ENCODE results near the gene DRG2.

The DRG2 gene
- 58.3 to 80.4 (median 59.1) reads per million in 3 experiments for total RNA-seq

DNA sequence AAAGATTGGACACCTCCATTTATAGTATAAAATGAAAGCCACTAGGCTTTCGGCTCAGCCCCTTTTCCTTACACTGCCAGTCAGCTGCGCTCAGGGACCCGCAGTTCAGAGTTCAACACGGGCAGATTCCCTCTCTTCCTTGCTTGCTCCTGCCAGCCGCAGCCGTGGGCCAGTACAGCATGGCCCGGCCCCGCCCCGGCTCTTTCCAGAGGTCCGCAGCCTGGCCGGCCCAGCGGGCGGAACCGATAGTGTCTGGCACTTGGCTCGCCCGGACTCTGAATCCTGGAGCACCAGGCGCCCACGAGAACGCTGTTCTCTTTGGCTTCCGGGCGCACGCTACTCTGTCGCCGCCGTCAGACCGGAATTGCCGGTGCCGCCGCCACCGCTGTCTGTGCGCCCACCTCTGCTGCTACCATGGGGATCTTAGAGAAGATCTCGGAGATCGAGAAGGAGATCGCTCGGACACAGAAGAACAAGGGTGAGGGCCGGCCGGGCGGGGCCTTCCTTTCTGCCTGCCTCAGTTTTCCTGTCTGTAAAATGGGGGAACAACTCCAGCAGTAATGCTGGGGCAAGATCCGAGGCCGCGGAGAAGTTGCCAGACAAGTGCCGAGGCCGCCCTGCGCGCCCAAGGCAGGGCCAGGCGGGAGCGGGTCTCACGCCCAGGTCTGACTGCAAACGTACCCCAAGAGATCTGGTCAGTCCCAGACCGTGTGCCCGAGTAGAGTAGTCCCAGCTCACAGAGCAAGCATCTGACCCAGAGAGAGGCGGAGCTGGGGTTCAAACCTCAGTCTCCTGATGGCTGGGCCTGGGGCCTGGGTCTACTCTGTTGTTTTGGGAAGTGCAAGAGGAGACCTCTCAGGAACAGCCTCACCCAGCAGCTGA lies at the start of gene DRG2:
Gene DRG2 (plus strand): TSS at position 339 of the 882 bp plus-strand sequence. CDS start 76 bp downstream, at position 415.
- DNase-seq = peak; percentile 81

GRCh38 chr17:18038149-18038850 lies 49.4 kb upstream of the DRG2 start:
- no peak for DNase-seq

DNA sequence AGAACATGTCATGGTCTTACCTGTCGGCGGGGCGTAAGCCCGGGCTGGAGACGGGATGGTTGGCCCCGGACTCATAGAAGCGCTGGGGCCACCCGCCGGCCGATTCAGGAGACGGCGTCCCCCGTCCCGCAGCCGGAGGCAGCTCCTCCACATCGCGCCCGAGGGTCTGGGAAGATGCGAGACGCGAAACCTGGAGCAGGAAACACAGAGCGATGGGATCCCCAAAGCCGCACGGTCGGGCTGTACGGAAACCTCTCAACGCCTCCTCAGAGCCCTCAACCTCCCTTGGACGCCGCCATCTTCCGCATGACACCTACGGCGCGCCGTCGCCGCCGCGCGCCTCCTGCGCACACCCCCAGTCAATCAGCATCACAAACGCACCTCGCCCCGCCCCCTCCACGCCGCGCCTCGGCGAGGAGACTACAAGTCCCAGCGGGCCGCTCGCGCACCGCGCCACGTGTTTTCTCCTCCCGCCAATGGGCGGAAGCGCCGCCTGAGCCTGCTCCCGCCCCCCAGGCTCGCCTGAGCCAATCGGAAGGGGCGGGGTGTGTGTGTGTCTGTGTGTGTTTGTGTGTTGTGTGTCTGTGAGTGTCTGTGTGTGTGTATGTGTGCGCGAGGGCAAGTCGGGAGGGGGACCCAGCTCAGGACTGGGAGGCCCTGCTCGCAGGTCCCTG lies 48.8 kb upstream of the DRG2 start, which contains the start of the genes ATPAF2 and GID4:
Gene ATPAF2 (minus strand): TSS at position 308 of the 674 bp plus-strand sequence. CDS start 155 bp downstream, at position 153.
Gene GID4 (plus strand): TSS at position 548 of the 674 bp plus-strand sequence. CDS start 57 bp downstream, at position 605.
- DNase-seq = peak; percentile 100

DNA sequence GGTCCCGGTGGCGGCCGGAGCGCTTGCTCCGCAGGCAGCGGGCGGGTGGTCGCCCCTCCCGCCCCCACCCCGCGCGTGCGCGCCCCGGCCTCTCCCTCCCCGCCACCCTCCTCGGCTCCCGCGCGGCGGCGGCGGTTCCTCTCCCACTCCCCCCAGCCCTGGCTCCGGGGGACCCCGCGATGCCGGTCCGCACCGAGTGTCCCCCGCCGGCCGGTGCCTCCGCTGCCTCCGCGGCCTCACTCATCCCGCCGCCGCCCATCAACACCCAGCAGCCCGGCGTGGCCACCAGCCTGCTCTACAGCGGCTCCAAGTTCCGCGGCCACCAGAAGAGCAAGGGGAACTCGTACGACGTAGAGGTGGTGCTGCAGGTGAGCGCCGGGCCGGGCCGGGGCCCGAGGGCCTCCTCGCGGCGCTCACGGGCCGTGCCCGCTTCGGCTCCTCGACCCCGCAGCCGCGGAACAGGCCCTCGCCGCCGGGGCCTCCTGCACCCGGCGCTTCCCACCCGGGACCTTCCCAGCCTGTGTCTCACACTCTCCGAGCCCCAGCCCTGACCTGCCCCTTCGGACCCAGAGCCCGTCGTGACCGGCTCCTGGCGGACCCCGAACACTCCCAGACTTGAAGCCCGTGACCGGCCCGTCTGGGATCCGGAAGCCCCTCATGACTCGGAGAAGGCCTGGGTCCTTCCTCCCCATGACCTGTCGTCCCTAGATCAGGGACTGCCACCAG lies 48.0 kb upstream of the DRG2 start:
- DNase-seq = no peak

GRCh38 chr17:18040261-18040858 lies 47.4 kb upstream of the DRG2 start:
- no peak for DNase-seq

DNA sequence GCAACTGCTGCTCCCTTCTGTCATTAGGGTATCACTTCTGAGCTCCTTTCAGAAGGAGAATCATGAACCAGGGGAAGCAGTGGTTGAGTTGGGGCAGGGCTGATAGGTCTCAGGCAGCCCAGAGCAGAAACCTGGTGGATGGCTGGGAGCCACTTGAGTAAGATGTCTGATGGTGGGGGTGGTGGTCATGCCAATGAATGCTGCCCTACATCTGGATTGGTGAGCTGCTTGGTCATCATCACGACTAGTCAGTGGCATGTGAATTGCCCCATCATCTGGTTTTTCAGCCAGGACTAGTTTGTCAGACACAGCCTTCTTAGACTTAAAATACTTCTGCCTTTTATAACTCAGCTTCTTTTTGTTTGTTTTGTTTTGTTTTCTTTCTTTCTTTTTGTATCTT lies 46.0 kb upstream of the DRG2 start:
- no peak for DNase-seq

GRCh38 chr17:18042983-18043382 lies 44.8 kb upstream of the DRG2 start:
- DNase-seq = no peak

DNA sequence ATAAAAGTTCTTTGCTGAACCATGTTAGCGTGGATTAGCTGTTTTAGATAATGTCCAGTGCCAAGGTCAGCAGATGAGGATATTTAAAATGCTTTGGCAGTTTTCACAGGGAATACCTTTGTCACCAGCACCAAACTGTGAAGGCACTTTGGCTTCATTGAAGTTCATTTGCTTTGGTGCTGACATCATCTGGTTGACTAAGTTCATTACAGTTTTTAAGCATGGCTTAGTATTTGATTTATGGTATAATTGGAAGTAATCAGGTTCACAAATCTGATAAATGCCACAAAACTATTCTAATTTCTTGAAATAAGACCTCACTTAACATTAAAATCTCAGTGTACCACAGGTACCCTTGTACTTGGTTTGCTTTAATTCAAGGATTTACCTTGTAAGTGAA lies 44.3 kb upstream of the DRG2 start:
- DNase-seq = no peak

GRCh38 chr17:18044609-18045008 lies 43.1 kb upstream of the DRG2 start:
- no peak for DNase-seq

- DNase-seq = no peak
Measured at GRCh38 chr17:18045691-18046350, 41.9 kb upstream of the DRG2 start.

GRCh38 chr17:18055597-18055996 lies 32.2 kb upstream of the DRG2 start:
- no peak for DNase-seq

DNA sequence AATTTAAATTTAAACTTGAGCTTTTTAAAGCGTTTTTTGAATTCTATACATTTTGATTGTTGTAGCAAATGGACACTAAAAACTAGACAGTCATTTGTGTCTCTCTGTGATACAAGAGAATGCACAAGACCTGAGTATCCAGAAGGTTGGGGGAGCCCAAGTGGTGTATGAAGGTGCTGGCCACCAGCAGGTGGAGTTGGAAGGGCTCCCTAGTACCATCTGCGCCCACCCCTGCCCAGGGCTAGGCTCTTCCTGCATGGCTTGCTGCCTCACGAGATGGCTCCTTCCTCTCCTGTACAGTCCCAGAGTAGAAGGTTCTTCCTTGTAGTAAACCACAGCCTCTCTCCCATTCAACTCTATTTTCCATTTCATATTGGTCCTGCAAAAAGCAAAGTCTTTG lies 31.5 kb upstream of the DRG2 start:
- DNase-seq = no peak

DNA sequence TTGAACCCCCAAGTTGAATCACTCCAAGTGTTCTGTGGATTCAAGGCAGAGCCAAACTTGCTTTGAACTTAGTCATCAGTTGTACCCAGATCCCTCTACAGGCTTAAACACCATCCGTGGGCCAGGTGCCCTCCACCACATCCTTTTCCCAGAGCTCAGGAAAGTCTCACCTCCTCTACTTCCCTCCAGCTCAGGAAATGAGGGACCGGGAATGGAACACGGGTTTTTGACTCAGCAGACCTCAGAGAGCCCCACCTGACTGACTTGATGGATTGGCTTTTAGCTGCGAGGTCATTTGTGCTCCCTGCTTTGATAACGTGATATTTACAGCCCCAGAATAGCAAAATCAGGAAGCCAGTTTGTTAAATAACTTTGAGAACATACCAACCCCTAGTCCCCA lies 28.5 kb upstream of the DRG2 start:
- DNase-seq = no peak

GRCh38 chr17:18064053-18064452 lies 23.7 kb upstream of the DRG2 start:
- no peak for DNase-seq

DNA sequence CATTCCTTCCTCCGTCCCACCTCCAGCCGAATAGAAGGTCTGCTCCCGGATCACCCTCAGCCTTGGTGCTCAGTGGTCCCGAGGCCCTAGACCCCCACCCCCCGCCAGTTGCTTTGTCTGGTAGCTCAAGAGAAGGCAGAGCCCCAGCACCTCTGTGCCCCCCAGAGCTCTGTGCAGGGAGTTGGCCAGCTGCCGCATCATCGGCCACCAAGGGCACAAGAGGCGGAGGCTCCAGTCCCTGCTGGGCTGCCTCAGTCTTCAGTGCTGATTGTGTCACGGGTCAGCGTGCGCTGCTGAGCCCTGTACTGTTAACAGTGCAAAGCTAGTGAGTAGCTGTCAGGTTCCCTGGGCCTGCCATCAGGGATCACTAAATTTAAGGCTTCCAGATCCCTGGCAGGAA lies 22.2 kb upstream of the DRG2 start:
- no peak for DNase-seq

- no peak for DNase-seq
Measured at GRCh38 chr17:18066866-18067265, 20.9 kb upstream of the DRG2 start.

- DNase-seq = no peak
Measured at GRCh38 chr17:18069101-18069500, 18.6 kb upstream of the DRG2 start.

DNA sequence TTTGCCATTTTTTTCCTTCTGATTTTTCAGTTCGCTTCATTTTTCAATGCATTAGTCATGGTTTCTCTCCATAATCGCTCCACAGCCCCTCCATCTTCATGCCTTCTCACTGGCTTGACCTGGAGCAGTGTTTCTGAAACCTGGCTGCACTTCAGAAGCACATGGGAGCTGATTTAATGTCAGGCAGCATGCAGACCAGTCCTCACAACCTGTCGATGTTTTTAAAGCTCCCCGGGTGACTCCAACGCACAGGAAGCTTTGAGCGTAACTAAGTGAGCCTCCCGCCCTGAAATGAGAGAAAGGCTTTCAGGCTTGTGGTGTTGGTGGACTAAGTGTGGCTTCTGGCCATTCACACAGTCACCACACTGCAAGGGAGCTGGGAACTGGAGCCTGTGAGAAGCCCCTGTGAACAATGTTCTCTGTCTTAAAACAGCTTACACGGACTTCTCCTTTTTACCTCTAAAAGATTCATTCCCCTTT lies 16.8 kb upstream of the DRG2 start:
- DNase-seq = no peak

- no peak for DNase-seq
Measured at GRCh38 chr17:18071751-18072150, 16.0 kb upstream of the DRG2 start.

GRCh38 chr17:18074566-18075272 lies 13.0 kb upstream of the DRG2 start:
- no peak for DNase-seq

DNA sequence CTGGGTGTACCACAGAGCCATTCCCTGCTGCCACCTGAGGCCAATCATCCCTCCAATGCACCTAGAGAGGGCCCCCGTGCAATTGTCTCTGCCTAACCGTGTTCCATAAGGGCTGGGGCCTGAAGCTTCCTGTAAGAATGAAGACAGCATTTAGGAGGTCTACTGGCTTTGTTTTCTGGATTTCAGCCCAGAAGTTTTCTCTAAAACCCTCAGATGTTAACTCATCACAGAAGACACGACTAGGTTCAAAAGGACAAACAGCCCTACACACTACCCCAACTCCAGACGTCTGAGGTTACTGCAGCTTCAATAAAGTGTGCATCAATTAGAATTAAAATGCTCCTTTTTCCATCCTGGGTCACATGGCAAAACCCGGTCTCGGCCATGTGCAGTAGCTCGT lies 10.8 kb upstream of the DRG2 start:
- no peak for DNase-seq

Measured in central memory CD4-positive, alpha-beta T cell (primary cell).